ENCODE measurements around the gene KCTD17.

The KCTD17 gene

GRCh38 chr22:37043209-37043827, 8.2 kb upstream of the KCTD17 start:
- no peak for DNase-seq (ENCODE audit: low spot score)

GRCh38 chr22:37043828-37044538, 7.6 kb upstream of the KCTD17 start:
- peak; percentile 48 for DNase-seq (ENCODE audit: low spot score)

DNA sequence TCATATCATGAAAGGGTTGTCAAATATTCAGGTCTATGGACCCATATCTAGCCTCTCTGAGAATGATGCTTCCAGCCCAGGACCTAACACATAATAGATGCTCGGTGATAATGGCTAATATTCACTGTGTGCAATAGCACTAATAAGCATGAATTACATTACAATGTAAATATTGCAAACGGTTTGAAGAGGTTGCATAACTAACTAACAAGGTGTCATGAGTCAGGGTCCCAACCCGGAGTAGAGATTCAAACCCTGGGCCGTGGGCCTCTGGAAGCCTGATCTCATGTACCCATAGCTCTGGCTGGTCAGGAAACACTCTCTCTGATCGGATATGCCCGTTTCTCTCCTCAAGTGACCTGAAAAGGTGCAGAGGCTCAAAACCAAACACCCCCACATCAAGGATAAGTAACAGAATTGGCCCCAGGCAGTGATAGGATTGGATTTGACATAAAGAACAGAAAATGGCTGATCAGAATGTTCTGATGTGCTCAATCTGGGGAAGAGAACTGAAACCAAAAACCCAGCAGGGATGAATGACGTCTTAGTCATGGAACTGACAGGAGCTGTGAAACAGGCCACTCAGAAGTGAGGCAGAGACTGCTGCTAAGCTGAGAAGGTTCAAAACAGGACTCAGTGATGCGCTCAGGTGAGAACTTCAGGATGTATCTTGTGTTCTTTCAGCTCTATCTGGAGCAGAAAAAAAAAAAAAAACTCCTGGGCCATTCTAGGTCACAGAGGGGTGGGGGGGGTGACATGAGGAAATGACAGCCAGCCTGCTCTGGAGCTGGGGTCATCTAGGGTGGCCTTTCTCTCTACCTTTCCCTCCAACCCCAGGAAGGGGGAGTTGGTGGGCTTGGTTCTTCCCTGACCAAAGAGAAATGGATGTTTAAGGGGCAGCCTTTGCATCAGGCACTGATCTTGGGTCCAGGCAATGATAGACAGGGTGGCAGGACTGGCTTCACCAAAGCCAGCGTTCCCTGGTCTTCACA, 6.6 kb upstream of the KCTD17 start:
- DNase-seq (ENCODE audit: low spot score), result no peak

GRCh38 chr22:37045958-37046357, 5.6 kb upstream of the KCTD17 start:
- peak; percentile 68 for DNase-seq (ENCODE audit: low spot score)

- DNase-seq (ENCODE audit: low spot score), result no peak
Observed at GRCh38 chr22:37046589-37046988, 5.0 kb upstream of the KCTD17 start.

DNA sequence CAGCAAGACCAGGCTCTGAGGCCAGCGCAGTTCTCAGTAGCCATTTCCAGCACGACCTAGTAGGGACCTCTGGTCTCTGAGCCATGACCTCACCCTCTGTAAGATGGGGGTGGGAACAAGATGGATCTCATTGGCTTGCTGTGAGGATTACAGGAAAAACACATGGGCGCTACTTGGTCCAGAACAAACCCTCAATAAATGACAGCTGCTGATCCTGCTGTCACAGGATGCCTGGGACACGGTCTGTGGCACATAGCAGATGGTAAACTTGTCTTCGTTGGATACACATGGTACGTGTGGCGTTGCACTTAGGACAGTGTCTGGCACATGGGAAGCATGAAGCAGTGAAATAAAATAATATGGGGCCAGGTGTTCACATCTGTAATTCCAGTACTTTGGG, 4.5 kb upstream of the KCTD17 start:
- DNase-seq (ENCODE audit: low spot score), result no peak

DNA sequence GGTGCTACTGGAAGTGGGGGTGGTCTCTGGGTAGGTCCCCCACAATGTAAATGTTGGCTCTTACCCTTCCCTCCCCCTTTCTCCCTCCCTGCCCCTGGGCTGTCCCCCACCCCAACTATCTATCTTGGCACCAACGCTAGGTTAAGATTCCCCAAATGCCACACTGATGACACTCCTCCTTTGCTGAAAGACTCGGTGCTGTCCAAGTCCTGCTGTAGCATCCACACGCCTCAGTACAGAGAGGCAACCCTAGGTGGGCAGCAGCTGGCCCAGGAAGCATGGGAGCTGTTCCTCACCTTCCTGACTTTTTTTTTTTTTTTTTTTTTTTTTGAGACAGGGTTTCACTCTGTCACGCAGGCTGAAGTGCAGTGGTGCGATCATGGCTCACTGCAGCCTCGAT, 3.4 kb upstream of the KCTD17 start:
- DNase-seq (ENCODE audit: low spot score), result peak; percentile 40

DNA sequence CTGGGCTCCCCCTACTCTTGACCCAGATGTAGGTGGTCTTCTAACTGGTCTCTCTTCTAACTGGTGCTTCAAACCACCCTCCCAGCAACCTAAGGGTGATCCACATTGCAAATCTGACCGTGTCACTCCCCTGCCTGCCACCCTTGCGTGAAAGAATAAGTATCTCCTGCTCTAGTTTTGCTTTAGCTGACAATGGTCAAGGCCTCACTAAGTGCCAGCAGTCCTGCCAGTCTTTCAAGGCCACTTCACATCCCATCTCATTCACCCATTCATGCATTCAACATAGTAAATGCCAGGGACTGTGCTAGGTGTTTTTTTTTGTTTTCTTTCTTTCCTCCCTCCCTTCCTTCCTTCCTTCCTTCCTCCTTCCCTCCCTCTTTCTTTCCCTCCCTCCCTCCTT, 2.3 kb upstream of the KCTD17 start:
- no peak for DNase-seq (ENCODE audit: low spot score)

DNA sequence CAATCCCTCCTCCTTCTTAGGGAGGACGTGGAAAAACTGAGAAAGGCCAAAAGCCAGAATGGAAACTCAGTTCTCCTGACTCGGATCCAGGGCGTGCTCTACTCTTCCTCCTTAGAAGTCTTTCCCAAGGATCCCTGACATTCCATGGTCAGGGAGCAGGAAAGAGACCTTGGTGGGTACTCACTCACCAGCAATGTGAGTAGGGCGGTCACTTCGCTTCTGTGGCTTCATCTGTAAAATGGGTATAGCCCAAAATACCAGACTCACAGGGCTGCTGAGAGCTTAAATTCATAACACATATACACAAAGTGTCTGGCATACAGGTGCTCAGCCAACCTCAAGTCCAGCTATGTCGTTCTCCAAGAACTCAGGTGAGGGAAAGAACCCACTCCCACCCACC, 629 bp upstream of the KCTD17 start:
- no peak for DNase-seq (ENCODE audit: low spot score)

DNA sequence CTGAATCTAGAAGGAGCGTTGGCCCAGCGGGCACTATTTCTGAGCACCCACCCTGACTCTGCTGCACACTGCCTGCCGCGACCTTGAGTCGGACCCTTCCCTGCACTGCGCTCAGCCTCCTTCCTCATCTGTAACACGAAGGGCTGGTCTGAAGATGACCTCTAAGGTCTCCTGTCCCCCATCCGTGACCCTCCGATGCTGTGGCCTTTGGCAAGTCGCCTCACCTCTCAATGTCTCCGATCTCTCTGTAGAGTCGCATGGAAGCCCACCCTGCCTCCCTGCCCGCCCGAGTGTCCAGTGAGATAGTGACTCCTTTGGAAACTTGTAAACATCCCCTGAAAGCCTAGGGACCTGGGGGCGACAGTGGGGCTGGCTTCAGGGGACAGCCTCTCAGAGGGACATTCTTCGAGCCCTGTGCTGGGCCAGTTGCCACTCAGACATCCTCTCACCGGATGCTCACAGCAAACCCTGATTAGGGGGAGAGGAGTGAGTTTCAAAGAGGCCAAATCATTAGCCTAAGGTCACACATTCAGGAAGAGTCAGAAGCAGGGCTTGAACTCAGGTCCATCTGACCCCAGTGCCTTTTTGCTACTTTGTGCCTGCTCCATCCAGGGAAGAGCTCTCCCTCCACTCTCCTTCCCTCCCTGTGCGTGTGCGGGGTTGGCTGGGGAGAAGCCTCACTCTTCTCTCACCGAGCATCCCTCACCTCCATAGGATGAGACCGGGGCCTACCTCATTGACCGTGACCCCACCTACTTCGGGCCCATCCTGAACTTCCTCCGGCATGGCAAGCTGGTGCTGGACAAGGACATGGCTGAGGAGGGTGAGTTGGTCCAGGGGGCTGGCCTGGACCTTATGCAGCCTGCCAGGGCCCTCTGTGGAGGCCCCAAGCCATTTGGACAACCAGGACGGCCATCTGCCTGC, 1.1 kb downstream of the KCTD17 start:
- DNase-seq (ENCODE audit: low spot score), result no peak

GRCh38 chr22:37053310-37054055, 1.9 kb downstream of the KCTD17 start:
- no peak for DNase-seq (ENCODE audit: low spot score)

DNA sequence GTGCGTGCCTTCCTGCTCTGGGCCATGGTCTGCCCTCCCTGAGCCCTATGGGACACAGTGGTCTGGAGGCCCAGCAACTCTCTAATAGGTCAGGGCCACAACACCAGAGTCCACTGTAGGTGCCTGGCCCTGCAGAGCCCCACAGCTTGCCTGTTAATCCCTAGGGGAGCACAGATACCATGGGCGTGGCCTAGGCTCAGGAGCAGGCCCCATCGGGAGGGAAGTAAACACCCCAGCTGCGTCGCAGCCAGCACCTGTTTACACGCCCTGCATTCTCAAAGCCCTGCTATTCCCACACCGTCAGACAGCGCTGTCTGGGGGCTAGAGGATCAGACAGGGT, 2.5 kb downstream of the KCTD17 start:
- DNase-seq (ENCODE audit: low spot score), result no peak

DNA sequence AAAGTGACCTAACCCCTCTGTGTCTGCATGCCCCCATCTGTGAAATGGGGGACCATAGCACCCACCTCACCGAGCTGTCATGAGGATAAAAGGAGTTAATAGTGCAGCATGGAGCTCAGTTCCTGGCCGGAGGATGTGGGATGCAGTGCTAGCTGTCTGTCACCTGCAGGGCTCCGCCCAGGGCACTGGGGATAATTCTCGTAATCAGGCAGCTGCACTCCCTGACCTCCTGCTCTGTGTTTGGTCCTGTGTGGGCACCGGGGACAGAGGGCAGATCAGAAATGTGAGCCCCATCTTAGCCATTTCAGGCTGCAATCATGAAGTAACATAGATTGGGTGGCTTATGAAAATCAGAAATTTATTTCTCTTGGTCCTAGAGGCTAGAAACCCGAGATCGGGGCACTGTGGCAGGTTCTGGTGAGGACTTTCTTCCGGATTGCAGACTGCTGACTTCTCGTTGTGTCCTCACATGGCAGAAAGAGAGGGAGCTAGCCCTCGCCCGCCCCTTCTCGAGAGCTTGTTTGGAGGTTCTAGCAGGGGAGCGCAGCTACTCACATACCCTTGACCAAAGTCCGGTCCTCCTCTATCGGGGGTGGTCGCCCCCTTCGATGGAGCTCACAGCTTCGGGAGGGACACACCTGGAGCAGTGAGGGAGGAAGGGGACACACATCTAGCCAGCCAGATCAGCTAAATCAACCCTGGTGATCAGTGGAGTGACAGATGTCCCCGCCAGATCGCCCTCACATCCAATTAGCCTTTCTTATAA, 3.2 kb downstream of the KCTD17 start:
- DNase-seq (ENCODE audit: low spot score), result no peak

- no peak for DNase-seq (ENCODE audit: low spot score)
Observed at GRCh38 chr22:37056246-37056645, 4.7 kb downstream of the KCTD17 start.

GRCh38 chr22:37057226-37057625, 5.7 kb downstream of the KCTD17 start:
- DNase-seq (ENCODE audit: low spot score), result no peak

DNA sequence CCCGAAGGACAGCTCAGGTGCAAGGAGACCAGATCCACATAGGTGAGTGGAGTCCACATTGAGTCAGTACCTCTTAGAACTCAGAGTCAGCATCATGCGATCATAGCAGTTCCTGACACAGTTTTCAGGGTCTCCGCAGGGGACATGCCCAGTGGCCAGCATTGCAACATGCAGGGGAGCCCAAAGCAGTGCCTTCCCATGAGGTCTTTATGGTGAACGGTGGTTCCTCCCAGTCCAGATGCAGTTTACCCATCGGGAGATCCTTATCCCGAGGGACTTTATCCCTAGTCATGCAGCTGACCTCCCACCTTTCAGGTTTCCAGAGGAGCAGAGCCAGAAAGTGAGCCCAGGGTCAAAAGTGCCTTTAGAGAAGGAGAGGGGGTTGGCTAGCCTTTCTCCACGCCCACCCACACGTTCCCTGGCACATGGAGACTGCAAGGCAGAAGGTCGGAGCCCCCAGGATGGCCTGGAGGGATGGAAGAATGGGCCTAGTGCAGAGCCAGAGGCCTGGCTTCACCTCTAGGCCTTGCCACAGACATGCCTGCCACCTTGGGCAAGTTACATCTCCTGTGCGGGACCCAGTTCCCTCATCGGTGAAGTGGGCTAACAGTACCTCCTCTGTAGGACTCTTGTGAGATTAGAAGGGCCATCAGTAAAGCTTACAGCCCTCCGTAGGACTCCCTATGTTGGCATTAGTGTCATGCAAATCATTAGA, 6.4 kb downstream of the KCTD17 start:
- DNase-seq (ENCODE audit: low spot score), result no peak

DNA sequence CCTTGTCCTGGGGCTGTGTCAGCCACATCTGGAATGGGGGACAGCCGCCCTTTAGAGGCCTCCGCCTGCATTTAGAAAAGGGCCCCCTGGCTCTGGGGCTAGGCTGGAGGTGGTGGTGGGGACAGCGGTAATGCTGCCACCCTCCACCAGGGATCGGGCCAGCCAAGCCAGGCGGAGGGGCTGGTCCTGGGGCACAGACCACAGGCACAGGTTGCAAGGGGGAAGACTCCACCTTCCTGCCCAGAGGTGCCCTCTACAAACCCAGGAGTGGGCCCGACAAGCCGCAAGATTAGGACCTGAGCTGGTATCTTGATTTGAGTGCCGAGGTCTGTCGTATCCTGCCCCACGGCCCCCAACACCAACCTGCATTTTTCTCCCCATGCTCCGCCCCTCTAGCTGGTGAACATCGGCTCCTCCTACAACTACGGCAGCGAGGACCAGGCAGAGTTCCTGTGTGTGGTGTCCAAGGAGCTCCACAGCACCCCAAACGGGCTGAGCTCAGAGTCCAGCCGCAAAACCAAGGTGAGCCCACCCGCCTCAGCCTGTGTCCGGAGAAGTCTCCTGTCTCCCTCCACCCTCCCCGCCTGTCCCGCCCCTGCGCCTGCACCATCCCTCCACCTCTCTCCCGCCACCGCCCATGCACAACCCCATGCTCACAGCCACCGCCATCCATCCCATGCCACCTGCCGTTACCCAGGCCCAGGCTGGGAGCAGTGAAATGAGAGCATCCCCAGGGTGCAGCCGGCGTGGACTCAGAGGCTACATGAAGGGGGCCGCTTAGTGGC, 7.6 kb downstream of the KCTD17 start:
- DNase-seq (ENCODE audit: low spot score), result no peak

DNA sequence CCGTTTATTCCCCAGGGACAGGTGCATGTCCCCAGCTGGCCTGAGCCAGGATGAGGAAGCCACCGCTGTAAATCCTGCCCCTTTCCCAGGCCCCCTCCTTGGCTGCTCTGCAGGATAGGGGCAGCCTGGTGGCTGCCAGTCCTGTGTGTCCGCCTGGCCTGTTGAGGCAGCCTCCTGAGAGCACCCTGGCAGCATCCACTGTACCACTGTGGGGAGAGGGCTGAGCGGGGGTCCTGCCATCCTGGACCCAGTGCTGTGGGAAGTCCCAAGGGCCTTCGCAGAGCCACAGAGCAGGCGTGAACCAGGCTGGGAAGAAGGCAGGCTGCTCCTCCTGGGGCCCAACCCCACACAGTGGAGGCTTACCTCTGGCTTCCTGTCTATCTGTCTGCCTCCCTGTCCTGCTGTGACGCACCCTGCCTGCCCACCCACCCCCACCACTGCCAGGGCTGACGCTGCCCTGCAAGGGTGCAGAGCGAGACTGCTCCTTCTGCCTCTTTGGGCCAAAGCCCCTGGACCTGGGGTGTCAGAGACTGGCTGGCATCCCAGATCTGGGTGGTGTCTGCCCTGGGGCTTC, 8.4 kb downstream of the KCTD17 start:
- DNase-seq (ENCODE audit: low spot score), result no peak
